SK-N-DZ (cell line): Measurements from ENCODE around the gene AQP2.

Experiments
- DNase-seq: peaks from one replicate; pipeline ENCODE4 v3.0.0-alpha.2; 2015; ENCODE audit warnings: low spot score

Gene AQP2

GRCh38 chr12:49941556-49942511 lies 8.7 kb upstream of the AQP2 start:
- DNase-seq = no peak

GRCh38 chr12:49942512-49942893 lies 8.0 kb upstream of the AQP2 start:
- DNase-seq = no peak

GRCh38 chr12:49942921-49943624 lies 7.5 kb upstream of the AQP2 start:
- no peak for DNase-seq

GRCh38 chr12:49943625-49943960 lies 6.9 kb upstream of the AQP2 start:
- no peak for DNase-seq

- DNase-seq = no peak
Observed at GRCh38 chr12:49944046-49944445, 6.5 kb upstream of the AQP2 start.

- DNase-seq = no peak
Observed at GRCh38 chr12:49944718-49945117, 5.8 kb upstream of the AQP2 start.

GRCh38 chr12:49945394-49946080 lies 5.0 kb upstream of the AQP2 start:
- DNase-seq = peak; percentile 75

GRCh38 chr12:49946086-49946485 lies 4.5 kb upstream of the AQP2 start:
- no peak for DNase-seq

GRCh38 chr12:49946497-49946896 lies 4.0 kb upstream of the AQP2 start:
- no peak for DNase-seq

- no peak for DNase-seq
Observed at GRCh38 chr12:49947593-49948226, 2.8 kb upstream of the AQP2 start.

GRCh38 chr12:49948866-49949845 lies 1.4 kb upstream of the AQP2 start:
- no peak for DNase-seq

- no peak for DNase-seq
Observed at GRCh38 chr12:49949866-49950265, 671 bp upstream of the AQP2 start.

- no peak for DNase-seq
Observed at GRCh38 chr12:49951411-49952240, 1.1 kb downstream of the AQP2 start.

GRCh38 chr12:49952391-49953055 lies 2.0 kb downstream of the AQP2 start:
- DNase-seq = no peak

GRCh38 chr12:49953151-49953550 lies 2.6 kb downstream of the AQP2 start:
- DNase-seq = no peak

GRCh38 chr12:49953961-49954846 lies 3.7 kb downstream of the AQP2 start:
- no peak for DNase-seq

GRCh38 chr12:49954863-49955830 lies 4.6 kb downstream of the AQP2 start:
- no peak for DNase-seq
